Measurements from ENCODE around the gene ZFPM1.

Gene ZFPM1

GRCh38 chr16:88508376-88508867 is 55.3 kb downstream of the ZFPM1 start:
- H3K4me2 ChIP-seq (ENCODE audit: low read length) = no peak overlapping the region
- peaks cover 15% of the 10 kb centered on the region for H3K4me1 ChIP-seq
- H3K27ac ChIP-seq = no peak overlapping the region
- peaks cover 5% of the 10 kb centered on the region for H3K79me2 ChIP-seq
- TF ChIP-seq CTCF (IDR thresholded peaks at IDR 0.05) = no peak
- no peak overlapping the region for H2AFZ ChIP-seq
- H3K4me3 ChIP-seq (ENCODE audit: low read depth, low read length) = no peak overlapping the region
- H3K9ac ChIP-seq = no peak overlapping the region
- no peaks in the 10 kb centered on the region for H3K36me3 ChIP-seq (ENCODE audit: control insufficient read depth, insufficient read depth, low read length)
- H3K9me3 ChIP-seq (ENCODE audit: control insufficient read depth, low read length) = no peaks in the 10 kb centered on the region
- no peaks in the 10 kb centered on the region for H3K27me3 ChIP-seq (ENCODE audit: control insufficient read depth, insufficient read depth, low read length)

- H3K4me1 ChIP-seq = peaks cover 15% of the 10 kb centered on the region
- no peaks in the 10 kb centered on the region for H3K36me3 ChIP-seq (ENCODE audit: control insufficient read depth, insufficient read depth, low read length)
- no peak overlapping the region for H3K9ac ChIP-seq
- TF ChIP-seq CTCF (IDR thresholded peaks at IDR 0.05) = no peak
- no peaks in the 10 kb centered on the region for H3K9me3 ChIP-seq (ENCODE audit: control insufficient read depth, low read length)
- H3K27me3 ChIP-seq (ENCODE audit: control insufficient read depth, insufficient read depth, low read length) = no peaks in the 10 kb centered on the region
- no peak overlapping the region for H3K4me2 ChIP-seq (ENCODE audit: low read length)
- H2AFZ ChIP-seq = no peak overlapping the region
- H3K27ac ChIP-seq = no peak overlapping the region
- peaks cover 5% of the 10 kb centered on the region for H3K79me2 ChIP-seq
- H3K4me3 ChIP-seq (ENCODE audit: low read depth, low read length) = no peak overlapping the region
These were observed 56.0 kb downstream of the ZFPM1 start for GRCh38 chr16:88508868-88509748.

- Histone ChIP-seq H3K27me3 (ENCODE audit: control insufficient read depth, insufficient read depth, low read length) (no peaks in the 10 kb centered on the region), H3K4me2 (ENCODE audit: low read length) (no peak overlapping the region), H3K9ac (no peak overlapping the region), H3K36me3 (ENCODE audit: control insufficient read depth, insufficient read depth, low read length) (no peaks in the 10 kb centered on the region), H3K79me2 (peaks cover 5% of the 10 kb centered on the region), H3K4me1 (peaks cover 13% of the 10 kb centered on the region), H3K27ac (no peak overlapping the region), H3K9me3 (ENCODE audit: control insufficient read depth, low read length) (no peaks in the 10 kb centered on the region), H2AFZ (no peak overlapping the region), H3K4me3 (ENCODE audit: low read depth, low read length) (no peak overlapping the region)
- no peak for TF ChIP-seq CTCF (IDR thresholded peaks at IDR 0.05)
These were observed 56.6 kb downstream of the ZFPM1 start for GRCh38 chr16:88509749-88510069.

- Histone ChIP-seq H3K27ac (no peak overlapping the region), H3K4me3 (ENCODE audit: low read depth, low read length) (no peak overlapping the region), H3K9me3 (ENCODE audit: control insufficient read depth, low read length) (no peaks in the 10 kb centered on the region), H3K4me2 (ENCODE audit: low read length) (no peak overlapping the region), H3K4me1 (peaks cover 7% of the 10 kb centered on the region), H3K27me3 (ENCODE audit: control insufficient read depth, insufficient read depth, low read length) (no peaks in the 10 kb centered on the region), H3K79me2 (peaks cover 5% of the 10 kb centered on the region), H3K9ac (no peak overlapping the region), H2AFZ (no peak overlapping the region), H3K36me3 (ENCODE audit: control insufficient read depth, insufficient read depth, low read length) (no peaks in the 10 kb centered on the region)
- no peak for TF ChIP-seq CTCF (IDR thresholded peaks at IDR 0.05)
These were observed 57.3 kb downstream of the ZFPM1 start for GRCh38 chr16:88510091-88510994.

All from parathyroid adenoma (tissue), 2 donors.